ENCODE data around the gene MLEC.

- no peak for TF ChIP-seq EZH2 (IDR thresholded peaks at IDR 0.05; ENCODE audit: insufficient read depth, low read length)
- TF ChIP-seq CTCF (IDR thresholded peaks at IDR 0.05; ENCODE audit: insufficient read depth, low read depth, low read length): no peak
Observed at GRCh38 chr12:120690978-120691377, 4.0 kb downstream of the MLEC start.
